Astrocyte (in vitro differentiated cells and primary cell): ENCODE measurements around the gene LYRM2. TPM values are rescaled to one million over a fixed set of nuclear protein-coding genes. Genes with fewer than 3 reads are reported as not detected.
A peak's percentile ranks its signal among the peaks of the same experiment; 100 is the strongest.

Source experiments
- DNase-seq: peaks from one replicate; pipeline ENCODE4 v3.0.0-alpha.2; 2010; ENCODE audit warnings: low read depth
- FAIRE-seq: peaks from 2 replicates; lab custom pipeline; 2011; peaks lifted over from hg19 to GRCh38; lab: Jason Lieb, UNC
- H2AFZ ChIP-seq: 2 replicates; pipeline ENCODE4 v1.6.0; 2012; ENCODE audit warnings: low read depth, low read length, inconsistent platforms
- H3K27ac ChIP-seq: 2 replicates; pipeline ENCODE4 v1.5.1; 2011; ENCODE audit warnings: low read depth, low read length, inconsistent platforms
- H3K27me3 ChIP-seq: 2 replicates; pipeline ENCODE4 v1.6.0; 2011; ENCODE audit warnings: low read length, inconsistent platforms; ENCODE audit not compliant: insufficient read depth
- H3K36me3 ChIP-seq: 2 replicates; pipeline ENCODE4 v1.5.1; 2011; ENCODE audit warnings: low read length, inconsistent platforms; ENCODE audit not compliant: insufficient read depth
- H3K4me1 ChIP-seq: 2 replicates; pipeline ENCODE4 v1.5.1; 2011; ENCODE audit warnings: low read length, inconsistent platforms; ENCODE audit not compliant: insufficient read depth
- H3K4me2 ChIP-seq: 2 replicates; pipeline ENCODE4 v1.6.0; 2012; ENCODE audit warnings: low read length, inconsistent platforms
- H3K4me3 ChIP-seq: 2 replicates; pipeline ENCODE4 v1.5.1; 2011; ENCODE audit warnings: low read depth, mild to moderate bottlenecking, low read length, inconsistent platforms; ENCODE audit not compliant: insufficient read depth
- H3K79me2 ChIP-seq: 2 replicates; pipeline ENCODE4 v1.6.0; 2012; ENCODE audit warnings: mild to moderate bottlenecking, low read length, inconsistent platforms; ENCODE audit not compliant: insufficient read depth
- H3K9ac ChIP-seq: 2 replicates; pipeline ENCODE4 v1.6.0; 2012; ENCODE audit warnings: mild to moderate bottlenecking, low read length, inconsistent platforms
- H3K9me3 ChIP-seq: 2 replicates; pipeline ENCODE4 v1.5.1; 2012; ENCODE audit warnings: low read depth, mild to moderate bottlenecking, low read length, inconsistent platforms; ENCODE audit not compliant: insufficient read depth
- H4K20me1 ChIP-seq: 2 replicates; pipeline ENCODE4 v1.6.0; 2012; ENCODE audit warnings: low read length, inconsistent platforms; ENCODE audit not compliant: insufficient read depth
- H3K27ac Mint-ChIP-seq: one replicate; pipeline ENCODE4 v1.8.0; 2021; ENCODE audit warnings: mild to moderate bottlenecking, mixed read lengths; ENCODE audit not compliant: unreplicated experiment
- H3K27me3 Mint-ChIP-seq: one replicate; pipeline ENCODE4 v1.8.0; 2021; ENCODE audit warnings: low read depth, mixed read lengths; ENCODE audit not compliant: unreplicated experiment
- H3K36me3 Mint-ChIP-seq: one replicate; pipeline ENCODE4 v1.8.0; 2021; ENCODE audit warnings: low read depth, mixed read lengths; ENCODE audit not compliant: unreplicated experiment
- H3K4me1 Mint-ChIP-seq: one replicate; pipeline ENCODE4 v1.8.0; 2021; ENCODE audit warnings: low read depth, mixed read lengths; ENCODE audit not compliant: unreplicated experiment
- H3K4me3 Mint-ChIP-seq: one replicate; pipeline ENCODE4 v1.8.0; 2021; ENCODE audit warnings: mild to moderate bottlenecking, moderate library complexity, mixed read lengths; ENCODE audit not compliant: unreplicated experiment
- H3K9me3 Mint-ChIP-seq: one replicate; pipeline ENCODE4 v1.8.0; 2021; ENCODE audit warnings: mild to moderate bottlenecking, mixed read lengths; ENCODE audit not compliant: unreplicated experiment
- CTCF ChIP-seq: IDR thresholded peaks from 2 replicates; pipeline ENCODE4 v1.5.1; 2011; ENCODE audit warnings: low read depth, mild to moderate bottlenecking, inconsistent platforms, low read length, moderate library complexity; ENCODE audit not compliant: insufficient read depth
- EZH2 ChIP-seq: IDR thresholded peaks from 2 replicates; pipeline ENCODE4 v1.6.1; 2012; ENCODE audit warnings: mild to moderate bottlenecking, low read length, inconsistent platforms; ENCODE audit not compliant: insufficient read depth
- total RNA-seq: library from RNA; stranded (reverse); gene quantifications from 2 replicates; pipeline ENCODE4 v1.2.1, GENCODE V29; 2021

The LYRM2 gene
- total RNA-seq, 1 donor from 2014 or later, result 39.2 TPM

GRCh38 chr6:89667872-89668556, 29.5 kb upstream of the LYRM2 start:
- Histone ChIP-seq H3K4me2 (peak overlapping the region; percentile 3), H3K27ac (no peak overlapping the region), H2AFZ (no peak overlapping the region), H3K9me3 (no peaks in the 10 kb centered on the region), H3K4me3 (no peak overlapping the region), H3K9ac (no peak overlapping the region), H3K4me1 (peaks cover 11% of the 10 kb centered on the region), H4K20me1 (no peaks in the 10 kb centered on the region), H3K27me3 (no peaks in the 10 kb centered on the region), H3K79me2 (no peaks in the 10 kb centered on the region), H3K36me3 (peaks cover 47% of the 10 kb centered on the region)
- Mint-ChIP-seq H3K27me3 (no peaks in the 10 kb centered on the region), H3K36me3 (peaks cover 14% of the 10 kb centered on the region), H3K4me1 (peaks cover 9% of the 10 kb centered on the region), H3K9me3 (no peaks in the 10 kb centered on the region), H3K27ac (no peak overlapping the region), H3K4me3 (no peak overlapping the region)
- FAIRE-seq (no peak), DNase-seq (peak; percentile 52)
- TF ChIP-seq CTCF (no peak), EZH2 (no peak)

- Mint-ChIP-seq H3K27ac (no peak overlapping the region), H3K4me3 (no peak overlapping the region), H3K27me3 (no peaks in the 10 kb centered on the region), H3K9me3 (no peaks in the 10 kb centered on the region), H3K36me3 (peaks cover 27% of the 10 kb centered on the region), H3K4me1 (no peaks in the 10 kb centered on the region)
- Histone ChIP-seq H3K79me2 (no peaks in the 10 kb centered on the region), H3K27me3 (no peaks in the 10 kb centered on the region), H3K27ac (no peak overlapping the region), H3K36me3 (peaks cover 54% of the 10 kb centered on the region), H2AFZ (no peak overlapping the region), H3K4me2 (no peak overlapping the region), H3K4me3 (no peak overlapping the region), H3K9ac (no peak overlapping the region), H4K20me1 (no peaks in the 10 kb centered on the region), H3K4me1 (no peaks in the 10 kb centered on the region), H3K9me3 (no peaks in the 10 kb centered on the region)
- no peak for DNase-seq
- TF ChIP-seq EZH2 (no peak), CTCF (no peak)
- no peak for FAIRE-seq
Measured at GRCh38 chr6:89662659-89663223, 24.2 kb upstream of the LYRM2 start.

- Mint-ChIP-seq H3K36me3 (peaks cover 28% of the 10 kb centered on the region), H3K27me3 (no peaks in the 10 kb centered on the region), H3K4me3 (no peak overlapping the region), H3K4me1 (no peaks in the 10 kb centered on the region), H3K27ac (no peak overlapping the region), H3K9me3 (no peaks in the 10 kb centered on the region)
- Histone ChIP-seq H3K4me1 (no peaks in the 10 kb centered on the region), H3K9ac (no peak overlapping the region), H3K9me3 (no peaks in the 10 kb centered on the region), H2AFZ (no peak overlapping the region), H3K36me3 (peaks cover 60% of the 10 kb centered on the region), H3K79me2 (no peaks in the 10 kb centered on the region), H3K27me3 (no peaks in the 10 kb centered on the region), H4K20me1 (no peaks in the 10 kb centered on the region), H3K4me3 (no peak overlapping the region), H3K4me2 (no peak overlapping the region), H3K27ac (no peak overlapping the region)
- DNase-seq (no peak), FAIRE-seq (no peak)
- TF ChIP-seq CTCF (no peak), EZH2 (no peak)
Measured at GRCh38 chr6:89661559-89661958, 23.0 kb upstream of the LYRM2 start.
